Effector CD8-positive, alpha-beta T cell (primary cell): Measurements from ENCODE around the gene RAD51B.

Experiments
- DNase-seq: peaks from one replicate; lab custom pipeline; 2025; lab: John Stamatoyannopoulos, UW

RAD51B gene

GRCh38 chr14:68145539-68145938, 326.0 kb downstream of the RAD51B start:
- no peak for DNase-seq

GRCh38 chr14:68146818-68147217, 327.2 kb downstream of the RAD51B start:
- no peak for DNase-seq

DNA sequence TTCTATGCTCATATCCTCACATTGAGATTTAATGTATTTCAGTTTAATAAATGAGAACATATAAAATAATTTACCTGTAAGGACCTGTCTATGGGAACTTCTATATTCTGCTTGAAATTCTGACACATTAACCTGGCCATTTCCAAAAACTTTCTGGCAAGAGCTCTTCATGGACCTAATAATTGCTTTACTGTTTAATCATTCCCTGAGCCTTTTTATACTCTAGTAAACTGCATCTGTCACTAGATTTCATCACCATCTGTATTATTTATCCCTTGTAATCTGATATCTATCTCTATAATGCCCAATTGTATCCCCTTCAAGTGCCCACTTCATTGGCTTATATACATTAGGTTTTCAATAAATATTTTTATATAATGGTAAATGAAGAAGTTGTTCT, 327.7 kb downstream of the RAD51B start:
- no peak for DNase-seq

GRCh38 chr14:68148276-68148675, 328.7 kb downstream of the RAD51B start:
- no peak for DNase-seq

DNA sequence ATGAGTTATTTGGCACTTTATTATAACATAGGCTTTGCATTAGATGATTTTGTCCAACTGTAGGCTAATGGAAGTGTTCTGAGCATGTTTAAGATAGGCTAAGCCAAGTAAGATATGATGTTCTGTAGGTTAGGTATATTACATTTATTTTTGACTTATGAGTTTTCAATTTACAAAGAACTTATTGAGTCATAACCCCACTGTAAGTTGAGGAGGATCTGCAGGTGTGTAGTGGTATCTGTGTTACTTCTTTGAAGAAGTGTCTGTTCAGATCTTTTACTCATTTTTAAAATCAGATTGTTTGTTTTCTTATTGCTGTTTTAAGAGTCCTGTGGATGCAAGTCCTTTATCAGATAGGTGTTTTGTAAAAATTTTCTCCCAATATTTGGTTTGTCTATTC, 329.2 kb downstream of the RAD51B start:
- no peak for DNase-seq

GRCh38 chr14:68153275-68153674, 333.7 kb downstream of the RAD51B start:
- no peak for DNase-seq

DNA sequence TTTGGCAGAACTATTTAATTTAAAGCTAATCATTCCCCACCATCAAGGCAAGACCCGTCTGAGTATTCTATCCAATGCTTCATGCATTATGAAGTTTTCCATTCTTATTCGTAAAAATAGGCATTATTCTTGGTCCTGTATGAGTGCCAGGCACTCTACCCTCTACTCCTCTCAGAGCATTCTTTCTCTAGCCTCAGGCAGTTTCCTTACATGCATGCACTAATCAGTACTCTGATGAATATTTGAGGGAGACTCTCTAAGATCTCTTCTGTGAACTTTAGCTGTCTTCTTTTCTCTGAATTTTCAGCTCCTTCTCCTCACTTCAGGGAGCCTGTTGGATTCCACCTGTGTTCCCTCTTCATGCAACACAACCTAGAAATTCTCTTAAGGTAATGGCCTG, 334.7 kb downstream of the RAD51B start:
- no peak for DNase-seq

DNA sequence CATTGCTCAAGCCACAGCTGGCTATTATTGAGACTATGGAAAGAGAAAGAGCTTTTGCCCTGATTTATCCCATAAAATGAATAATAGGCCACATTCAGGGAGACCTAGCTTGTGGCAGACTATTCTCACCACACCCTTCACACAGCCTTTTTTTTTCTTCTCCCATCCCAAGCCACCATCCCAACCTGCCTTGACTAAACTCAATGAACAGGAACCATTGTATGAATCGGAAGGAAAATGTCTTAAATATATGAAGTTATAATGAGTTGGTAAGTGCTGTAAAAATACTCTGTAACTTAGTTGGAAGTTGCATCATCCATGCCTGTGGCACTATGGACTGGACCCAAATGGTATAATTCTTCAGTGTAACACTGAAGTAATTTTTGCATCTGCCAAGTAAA, 338.4 kb downstream of the RAD51B start:
- no peak for DNase-seq

DNA sequence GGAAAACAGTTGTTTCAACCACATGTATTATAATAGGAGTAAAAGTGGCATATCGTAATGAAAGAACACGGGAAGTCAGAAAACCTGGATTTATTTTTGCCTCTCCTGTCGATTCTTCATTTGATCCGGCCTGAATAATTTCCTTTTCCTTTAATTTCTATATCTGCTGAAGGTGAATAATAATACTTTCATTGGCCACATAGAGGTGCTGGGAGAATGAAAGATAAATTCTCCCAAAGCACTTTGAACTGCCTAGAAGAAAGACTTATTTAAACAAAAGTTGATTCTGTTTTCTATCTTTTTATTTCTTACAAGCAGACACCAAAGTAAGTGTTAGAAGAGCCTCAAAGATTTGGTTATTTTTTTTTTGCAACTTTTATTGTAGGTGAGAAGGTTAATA, 339.1 kb downstream of the RAD51B start:
- DNase-seq: no peak

GRCh38 chr14:68159701-68160633, 340.4 kb downstream of the RAD51B start:
- DNase-seq: no peak

DNA sequence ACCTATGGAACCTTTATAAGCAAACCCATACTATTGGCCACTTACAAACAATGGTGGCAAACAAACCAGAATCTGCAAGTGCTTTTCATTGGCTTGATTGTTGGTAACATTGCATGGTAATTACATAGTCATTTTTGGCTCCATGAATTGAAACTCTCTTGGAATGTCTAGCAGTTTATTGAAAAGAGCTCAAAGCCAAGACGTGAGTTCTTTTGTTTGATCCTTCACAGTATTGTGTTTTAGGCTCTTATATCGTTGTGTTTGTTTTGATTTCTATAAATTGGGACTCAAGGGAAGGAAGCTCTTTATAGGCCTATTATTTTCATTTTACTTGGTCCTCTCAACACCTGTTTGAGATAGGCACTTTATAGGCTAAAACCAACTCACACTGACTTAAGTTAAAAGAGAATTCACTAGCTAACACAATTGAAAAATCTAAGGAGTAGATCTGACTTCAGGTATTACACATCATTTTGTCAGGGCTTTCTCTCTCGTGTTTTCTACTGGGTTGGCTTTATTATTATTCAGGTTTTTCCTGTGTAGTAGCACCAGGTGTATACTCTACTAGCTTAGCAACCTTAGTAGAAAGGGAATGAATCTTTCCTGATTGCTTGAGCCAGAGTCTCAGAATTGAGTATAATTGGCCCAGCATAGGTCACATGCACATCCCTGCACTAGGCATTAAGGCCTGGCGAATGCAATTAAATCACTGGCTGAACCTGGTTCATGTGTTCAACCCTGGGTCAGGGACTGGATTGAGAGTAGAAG, 341.4 kb downstream of the RAD51B start:
- DNase-seq: no peak

- no peak for DNase-seq
Observed at GRCh38 chr14:68162887-68163286, 343.3 kb downstream of the RAD51B start.

- DNase-seq: no peak
Observed at GRCh38 chr14:68164711-68165113, 345.1 kb downstream of the RAD51B start.

GRCh38 chr14:68165274-68165843, 345.8 kb downstream of the RAD51B start:
- DNase-seq: no peak

- no peak for DNase-seq
Observed at GRCh38 chr14:68166731-68167382, 347.3 kb downstream of the RAD51B start.

GRCh38 chr14:68167383-68168087, 348.0 kb downstream of the RAD51B start:
- DNase-seq: no peak

GRCh38 chr14:68168460-68169109, 349.0 kb downstream of the RAD51B start:
- no peak for DNase-seq

- no peak for DNase-seq
Observed at GRCh38 chr14:68172216-68172615, 352.6 kb downstream of the RAD51B start.

- no peak for DNase-seq
Observed at GRCh38 chr14:68172627-68173026, 353.0 kb downstream of the RAD51B start.

DNA sequence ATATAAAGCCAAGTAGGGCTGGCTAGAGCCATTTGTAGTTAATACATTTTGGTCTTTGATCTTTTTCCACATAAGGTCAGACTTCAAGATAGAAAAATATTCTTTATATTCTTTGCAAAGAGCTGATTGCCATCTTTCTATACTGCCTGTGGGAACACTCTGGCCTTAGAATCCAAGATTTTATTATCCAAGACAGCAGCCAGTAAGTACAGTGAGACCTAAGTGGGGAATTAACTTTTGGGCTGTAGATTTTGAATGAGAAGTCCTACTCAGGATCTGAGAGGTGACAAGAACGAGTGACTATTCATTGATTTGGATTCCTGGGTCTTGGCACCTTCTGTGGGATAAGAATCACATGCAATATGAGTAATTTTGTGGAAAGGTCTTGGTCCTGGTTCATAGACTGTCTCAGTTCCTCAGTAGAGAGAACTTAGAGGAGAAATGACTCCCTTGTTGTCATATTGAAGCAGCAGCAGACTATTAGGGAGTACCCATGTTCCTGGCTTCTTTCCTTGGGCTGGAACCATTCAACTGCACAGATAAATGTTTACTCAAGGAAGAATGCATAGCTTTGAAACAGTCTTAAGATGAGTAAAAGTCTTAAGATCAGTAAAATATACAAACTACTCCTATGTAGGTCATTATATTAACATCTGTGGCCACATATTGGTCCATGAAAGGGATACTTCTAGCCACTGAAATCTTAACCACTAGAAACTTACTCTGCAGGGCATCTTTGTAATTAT, 353.8 kb downstream of the RAD51B start:
- DNase-seq: no peak
